ELR (cell line): ENCODE results near the gene PRDM16.

Experiments
- DNase-seq: peaks from one replicate; pipeline ENCODE4 v3.0.0-alpha.2; 2015; ENCODE audit warnings: low read depth

The PRDM16 gene

GRCh38 chr1:3141129-3141528 is 72.1 kb downstream of the PRDM16 start:
- DNase-seq, result no peak

- DNase-seq, result no peak
Measured at GRCh38 chr1:3141836-3142235, 72.8 kb downstream of the PRDM16 start.

- no peak for DNase-seq
Measured at GRCh38 chr1:3142236-3142635, 73.2 kb downstream of the PRDM16 start.

GRCh38 chr1:3142751-3143150 is 73.7 kb downstream of the PRDM16 start:
- no peak for DNase-seq

- no peak for DNase-seq
Measured at GRCh38 chr1:3145532-3146325, 76.7 kb downstream of the PRDM16 start.

- DNase-seq, result no peak
Measured at GRCh38 chr1:3146458-3146857, 77.5 kb downstream of the PRDM16 start.

- no peak for DNase-seq
Measured at GRCh38 chr1:3146907-3147306, 77.9 kb downstream of the PRDM16 start.

- no peak for DNase-seq
Measured at GRCh38 chr1:3148171-3148570, 79.2 kb downstream of the PRDM16 start.

GRCh38 chr1:3149277-3149676 is 80.3 kb downstream of the PRDM16 start:
- DNase-seq, result no peak

GRCh38 chr1:3151456-3151855 is 82.5 kb downstream of the PRDM16 start:
- DNase-seq, result no peak

GRCh38 chr1:3152143-3152542 is 83.1 kb downstream of the PRDM16 start:
- DNase-seq, result no peak

- DNase-seq, result no peak
Measured at GRCh38 chr1:3153197-3153596, 84.2 kb downstream of the PRDM16 start.

GRCh38 chr1:3153902-3154795 is 85.1 kb downstream of the PRDM16 start:
- DNase-seq, result no peak

- no peak for DNase-seq
Measured at GRCh38 chr1:3155056-3155925, 86.3 kb downstream of the PRDM16 start.

- no peak for DNase-seq
Measured at GRCh38 chr1:3155926-3156220, 86.9 kb downstream of the PRDM16 start.

GRCh38 chr1:3156936-3157335 is 87.9 kb downstream of the PRDM16 start:
- no peak for DNase-seq

GRCh38 chr1:3158347-3158746 is 89.3 kb downstream of the PRDM16 start:
- DNase-seq, result no peak

- DNase-seq, result no peak
Measured at GRCh38 chr1:3159121-3159520, 90.1 kb downstream of the PRDM16 start.

GRCh38 chr1:3159996-3160395 is 91.0 kb downstream of the PRDM16 start:
- no peak for DNase-seq

GRCh38 chr1:3160647-3161145 is 91.7 kb downstream of the PRDM16 start:
- no peak for DNase-seq

- DNase-seq, result no peak
Measured at GRCh38 chr1:3161176-3161840, 92.3 kb downstream of the PRDM16 start.
